ENCODE data around the gene PLSCR4. TPM values are rescaled to one million over a fixed set of nuclear protein-coding genes. Genes with fewer than 3 reads are reported as not detected.
A peak's percentile ranks its signal among the peaks of the same experiment; 100 is the strongest.

The PLSCR4 gene
- polyA plus RNA-seq, 3 donors, result 14.6 to 18.4 (median 18.2) TPM

DNA sequence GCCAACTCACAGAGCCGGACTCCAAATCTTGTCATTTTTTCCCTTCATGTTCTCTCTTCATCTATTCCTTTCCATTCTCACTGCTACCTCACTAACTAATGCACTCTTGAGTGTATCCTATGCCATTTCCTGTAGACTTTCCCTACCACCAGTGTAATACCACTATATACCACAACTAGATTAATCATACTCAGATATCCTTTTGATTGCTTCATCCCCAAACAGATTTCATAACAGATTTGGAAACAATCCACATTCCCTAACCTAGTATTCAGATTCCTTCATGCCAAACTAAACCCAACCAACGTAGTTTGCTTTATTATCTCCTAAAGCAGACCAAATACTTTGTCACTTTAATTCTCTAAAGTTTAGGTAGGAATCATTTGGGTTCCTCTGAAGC is 87.3 kb downstream of the PLSCR4 start:
- DNase-seq, result no peak

DNA sequence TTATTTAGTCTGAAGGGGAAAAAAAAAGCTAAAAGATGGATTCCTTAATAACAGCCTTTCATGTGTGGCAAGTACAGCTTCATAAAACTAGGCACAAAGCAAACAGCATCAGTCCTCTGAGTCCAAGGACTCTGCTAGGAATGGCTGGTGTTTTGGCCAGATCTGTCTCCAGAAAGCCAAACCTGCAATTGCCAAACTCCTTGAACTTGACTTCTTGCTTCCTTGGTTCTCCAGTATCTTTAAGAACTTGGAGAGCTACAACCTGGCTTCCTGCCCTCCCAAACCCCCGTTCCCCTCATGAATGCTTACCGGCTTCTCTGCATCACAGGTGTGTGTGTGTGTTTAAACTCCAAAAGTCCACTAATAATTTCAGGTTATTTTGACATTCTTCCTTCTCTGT is 88.3 kb downstream of the PLSCR4 start:
- no peak for DNase-seq

DNA sequence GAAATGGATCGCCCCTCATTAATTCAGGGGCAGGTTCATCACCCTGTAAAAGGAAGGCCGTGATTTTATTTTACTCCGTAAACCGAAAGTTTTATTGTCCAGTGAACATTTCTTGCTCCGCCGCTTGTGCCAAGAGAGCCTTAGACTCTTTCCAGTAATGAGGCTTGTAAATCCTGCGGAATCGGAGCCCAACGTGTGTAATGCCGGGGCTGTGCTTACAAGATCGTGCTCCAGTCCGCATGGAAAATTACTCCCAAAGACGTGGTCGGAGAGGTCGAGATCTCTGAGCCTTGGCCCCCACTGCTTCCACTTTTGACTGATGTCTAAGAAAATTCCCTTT is 89.3 kb downstream of the PLSCR4 start:
- peak; percentile 80 for DNase-seq

DNA sequence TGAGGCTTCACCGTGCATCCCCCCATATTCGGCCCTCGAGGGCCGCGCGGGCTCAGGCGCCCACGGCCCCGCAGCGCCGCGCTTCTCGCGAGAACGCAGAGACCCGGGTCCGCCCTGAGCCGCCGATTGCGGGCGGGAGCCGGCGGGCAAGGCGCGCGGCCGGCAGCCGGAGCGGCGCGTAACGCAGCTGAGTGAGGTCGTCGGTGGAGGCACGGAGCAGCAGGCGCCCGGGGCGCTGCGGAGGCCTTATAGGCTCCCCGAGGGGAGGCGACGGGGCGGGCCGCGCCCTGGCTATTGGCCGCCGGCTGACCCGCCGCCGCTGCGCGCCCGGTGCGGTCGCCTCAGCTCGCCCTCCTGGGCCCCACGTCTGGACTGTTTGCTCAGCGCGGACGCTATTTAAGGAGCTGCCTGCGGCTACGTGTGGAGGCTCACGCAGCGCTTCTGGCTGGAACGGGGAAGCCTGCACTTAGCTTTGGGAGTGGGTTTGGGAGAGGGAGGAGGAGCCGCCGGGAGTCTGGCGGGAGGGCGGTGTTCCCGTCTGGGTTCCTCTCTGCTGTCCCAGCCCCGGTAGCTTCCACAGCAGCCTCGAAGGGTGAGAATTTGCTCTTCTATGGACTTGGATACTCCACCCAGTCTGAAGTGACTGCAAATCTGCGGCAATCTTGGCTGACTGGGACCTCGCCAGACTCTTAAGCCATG is 89.8 kb downstream of the PLSCR4 start, which contains the start of gene PLOD2:
Gene PLOD2, minus strand, starts transcription at position 221 of the 699 bp plus-strand sequence. Its CDS starts 195 bp downstream, at position 26.
- peak; percentile 79 for DNase-seq

DNA sequence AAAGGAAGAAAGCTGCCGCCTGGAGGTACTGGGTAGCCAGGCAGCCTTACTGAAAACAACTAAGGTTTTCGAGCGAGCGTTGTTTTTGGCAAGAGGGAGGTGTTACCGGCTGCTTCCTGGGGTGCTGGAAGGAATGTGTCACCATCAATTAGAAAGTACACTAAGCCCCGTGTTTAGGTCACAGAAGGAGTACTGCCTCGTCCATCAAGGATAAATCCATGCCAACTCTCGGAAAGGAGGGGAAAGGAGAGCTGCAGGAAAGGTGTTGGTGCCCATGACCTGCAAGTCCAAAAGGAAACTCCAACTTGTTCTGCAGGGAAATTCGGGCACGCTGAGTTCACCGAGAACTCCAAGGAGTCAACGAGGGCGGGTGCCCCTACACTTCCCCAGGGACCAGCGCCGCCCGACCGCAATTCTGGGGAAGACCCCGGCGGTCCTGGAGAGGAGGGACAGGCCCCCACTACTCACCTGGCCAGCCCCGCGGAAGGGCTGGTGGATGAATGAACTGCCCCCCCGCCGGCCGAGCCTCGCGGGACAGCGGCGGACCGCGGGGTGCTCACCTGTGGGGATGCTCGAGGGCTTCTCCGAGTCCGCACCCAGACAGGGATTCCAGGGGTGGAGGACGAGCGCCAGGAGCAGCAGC is 90.5 kb downstream of the PLSCR4 start:
- DNase-seq, result peak; percentile 79

DNA sequence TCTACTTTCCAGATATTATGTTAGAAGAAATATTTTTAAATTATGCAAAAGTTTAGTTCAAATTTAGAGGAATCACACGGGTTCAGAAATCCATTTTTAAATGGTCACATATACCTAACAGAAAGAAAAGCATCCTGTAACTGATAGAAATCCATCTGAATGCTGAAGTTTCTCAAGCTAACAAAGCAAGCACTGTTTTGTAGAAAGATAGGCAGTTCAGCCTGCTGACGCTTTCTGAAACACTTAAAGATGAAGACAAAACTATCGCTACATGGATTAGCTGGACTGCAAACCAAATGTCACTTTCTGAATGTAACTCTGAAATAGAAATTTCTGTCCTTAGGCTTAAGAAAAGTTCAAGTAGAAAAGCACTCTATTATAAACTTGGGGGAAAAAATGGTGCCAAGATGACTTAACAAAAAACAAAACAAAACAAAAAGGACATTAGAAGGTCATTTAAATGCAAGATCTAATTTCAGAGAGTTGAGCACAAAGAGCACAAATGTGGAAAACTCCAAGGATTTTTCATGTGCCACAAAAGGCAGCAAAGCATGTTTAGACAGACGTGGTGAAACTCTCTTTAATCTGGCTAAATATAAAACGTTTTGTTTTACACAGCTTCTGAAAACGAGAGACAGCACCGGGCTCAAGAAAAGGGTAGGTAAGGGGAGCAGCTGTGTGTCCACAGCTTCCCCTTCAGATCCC is 91.1 kb downstream of the PLSCR4 start:
- DNase-seq, result no peak

DNA sequence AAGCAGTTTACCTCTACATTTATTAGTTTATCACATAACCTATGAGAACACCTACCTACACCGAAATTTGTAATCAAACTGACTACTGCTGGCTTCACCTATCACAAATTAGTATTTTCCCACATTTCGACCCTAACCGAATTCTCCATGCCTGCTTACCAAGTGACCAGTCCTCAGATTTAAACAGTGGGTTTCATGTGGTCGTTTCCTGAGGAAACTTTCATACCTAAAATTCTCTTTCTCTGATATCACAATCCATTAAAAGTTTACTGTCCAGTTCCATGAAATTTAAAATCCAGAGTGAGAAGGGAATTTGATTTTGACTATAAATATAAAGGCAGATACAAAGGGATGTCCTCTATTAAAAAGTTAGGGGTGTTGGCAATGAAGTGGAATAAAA is 91.9 kb downstream of the PLSCR4 start:
- DNase-seq, result no peak

DNA sequence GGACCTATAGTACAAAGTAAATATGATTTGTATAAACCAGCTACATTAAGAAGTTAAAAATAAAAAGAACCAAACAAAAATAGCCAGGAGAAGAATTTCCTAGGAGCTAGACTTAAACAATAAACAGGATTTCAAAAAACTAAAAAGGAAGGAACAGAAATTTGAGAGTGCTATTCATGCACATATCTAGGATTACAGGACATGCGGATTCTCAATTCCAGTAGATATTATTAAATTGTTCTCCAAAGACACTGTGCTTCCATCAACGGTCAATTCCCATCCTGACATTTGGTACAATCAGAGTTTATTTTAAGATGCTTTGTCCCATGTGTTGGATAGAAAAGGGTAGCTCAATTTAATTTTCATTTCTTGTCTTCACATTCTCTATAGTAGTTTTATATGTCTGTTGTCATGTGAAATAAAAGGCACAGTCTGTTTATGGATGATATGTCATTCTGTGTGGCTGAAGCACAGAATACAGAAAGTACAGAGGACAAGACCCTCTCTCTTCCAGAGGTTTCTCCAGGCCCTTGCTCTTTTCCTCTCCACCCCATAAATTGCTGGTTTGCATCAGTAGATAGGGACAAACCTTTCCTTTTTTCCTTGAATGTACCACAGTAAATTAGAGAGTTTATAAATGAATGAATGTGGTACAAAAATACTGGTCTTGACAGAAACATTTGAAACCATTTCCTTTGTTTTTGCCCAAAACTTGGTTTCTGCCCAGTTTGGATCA is 93.4 kb downstream of the PLSCR4 start:
- no peak for DNase-seq

DNA sequence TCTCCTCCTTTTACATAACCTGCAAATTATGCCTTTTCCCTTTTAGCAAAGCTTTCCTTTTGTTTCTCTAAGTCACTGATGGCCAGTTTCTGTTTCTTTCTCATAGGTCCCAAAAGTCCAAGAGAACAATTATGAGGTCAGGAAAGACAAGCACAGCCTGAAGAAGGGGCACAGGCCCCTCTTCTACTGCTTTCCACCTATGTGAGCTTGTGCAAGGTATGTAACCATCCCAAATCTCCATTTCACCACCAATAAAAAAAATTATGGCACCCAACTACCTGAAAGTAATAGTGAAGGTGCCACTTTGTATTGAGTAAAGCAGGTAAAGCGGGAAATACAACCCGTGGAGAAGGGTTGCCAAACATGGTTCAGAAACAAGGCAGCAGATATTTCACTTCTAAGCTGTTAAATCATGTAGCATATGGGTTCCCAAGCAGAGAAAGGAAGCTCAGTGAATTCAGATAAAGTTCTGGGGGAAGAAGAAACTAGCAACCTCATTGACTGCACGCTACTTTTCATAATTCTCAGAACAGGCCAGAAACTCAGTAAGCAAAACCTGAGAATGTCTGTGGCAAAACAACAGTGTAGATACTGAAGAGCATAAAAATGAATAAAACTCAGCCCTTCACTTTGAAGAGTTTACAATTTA is 94.1 kb downstream of the PLSCR4 start:
- no peak for DNase-seq

DNA sequence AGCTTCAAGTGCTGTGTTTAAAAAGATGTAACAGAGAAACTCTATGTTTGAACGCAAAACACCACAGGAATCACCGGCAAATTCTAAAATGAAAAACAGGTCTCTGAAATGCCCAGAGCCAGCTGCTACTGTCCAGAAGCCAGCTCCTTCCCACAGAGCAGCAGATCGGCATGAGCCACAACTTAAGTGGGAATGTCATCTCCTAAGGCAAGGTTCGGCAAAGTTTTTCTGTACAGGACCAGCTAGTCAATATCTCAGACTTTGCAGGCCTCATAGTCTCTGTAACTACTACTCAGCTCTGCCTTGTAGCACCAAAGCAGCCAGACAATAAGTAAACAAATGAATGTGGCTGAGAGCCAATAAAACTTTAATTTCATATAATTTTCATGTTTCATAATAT is 94.8 kb downstream of the PLSCR4 start:
- DNase-seq, result no peak

DNA sequence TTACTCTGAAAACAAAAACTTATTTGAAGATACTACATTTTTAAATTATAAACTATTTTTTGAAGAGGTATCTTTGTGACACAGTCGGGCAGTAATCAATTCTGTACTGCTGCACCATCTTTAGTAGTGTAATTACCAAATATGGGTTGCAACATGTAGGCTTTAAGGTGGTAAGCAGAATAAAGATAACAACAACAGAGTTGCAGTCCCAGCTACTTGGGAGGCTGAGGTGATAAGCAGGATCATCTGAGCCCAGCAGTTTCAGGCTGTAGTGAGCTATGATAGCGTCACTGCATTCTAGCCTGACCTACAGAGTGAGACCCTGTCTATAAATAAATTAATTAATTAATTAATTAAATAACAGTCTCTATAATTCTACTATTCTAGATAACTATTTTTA is 95.9 kb downstream of the PLSCR4 start:
- no peak for DNase-seq

DNA sequence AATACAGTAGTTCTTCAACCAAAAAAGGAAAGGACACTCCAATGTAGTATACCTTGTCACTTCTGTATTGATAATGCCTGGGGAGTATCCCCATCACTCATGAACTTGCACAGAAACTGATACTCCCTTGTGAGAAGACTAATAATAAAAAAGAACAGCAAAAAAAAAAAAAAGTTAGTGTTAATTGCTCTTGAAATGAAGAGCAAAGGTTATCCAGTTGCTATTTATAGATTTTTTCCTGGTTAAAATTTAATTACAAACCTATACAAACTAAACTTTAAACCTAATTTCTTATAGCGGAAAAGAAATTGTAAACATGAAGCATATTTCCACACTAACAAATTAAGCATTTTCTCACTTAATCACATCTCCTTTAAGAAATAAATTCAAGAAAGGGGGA is 96.6 kb downstream of the PLSCR4 start:
- DNase-seq, result no peak

DNA sequence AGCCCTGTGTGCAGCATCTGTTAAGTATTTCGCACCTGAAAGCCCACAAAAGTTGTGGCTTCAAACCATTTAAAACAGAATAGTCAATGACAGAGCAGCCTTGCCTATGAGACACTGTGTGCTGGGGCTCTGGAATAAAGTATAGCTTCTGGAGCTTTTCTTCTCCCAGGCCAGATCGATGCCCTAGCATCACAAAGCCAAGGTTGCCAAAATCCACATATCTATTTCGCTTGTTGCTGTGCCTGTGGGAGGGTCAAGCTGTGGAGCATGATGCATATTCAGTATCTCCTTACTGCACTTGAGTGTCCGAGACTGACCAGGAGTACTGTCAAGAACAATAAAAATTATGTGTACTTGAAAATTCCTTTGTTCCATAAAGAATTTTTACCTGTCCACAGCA is 97.5 kb downstream of the PLSCR4 start:
- DNase-seq, result no peak

DNA sequence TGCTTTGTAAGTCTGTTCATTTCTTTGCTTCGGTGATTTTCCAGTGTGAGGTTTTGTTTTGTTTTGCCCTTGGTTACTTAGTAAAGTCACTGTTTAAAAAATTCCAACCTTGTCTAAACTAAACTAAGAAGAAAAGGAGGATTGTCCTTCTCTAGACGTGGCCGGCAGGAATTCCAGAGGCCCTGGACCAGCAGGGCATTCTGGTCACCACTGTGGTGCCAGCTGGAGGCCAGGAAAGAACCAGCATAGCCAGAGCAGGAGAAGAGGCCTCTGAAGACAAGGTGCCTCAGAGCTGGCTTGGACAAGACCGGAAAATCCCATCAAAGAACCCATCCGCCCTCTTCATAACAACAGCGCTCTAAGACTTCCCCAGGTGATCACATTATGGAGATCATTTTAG is 98.1 kb downstream of the PLSCR4 start:
- no peak for DNase-seq

DNA sequence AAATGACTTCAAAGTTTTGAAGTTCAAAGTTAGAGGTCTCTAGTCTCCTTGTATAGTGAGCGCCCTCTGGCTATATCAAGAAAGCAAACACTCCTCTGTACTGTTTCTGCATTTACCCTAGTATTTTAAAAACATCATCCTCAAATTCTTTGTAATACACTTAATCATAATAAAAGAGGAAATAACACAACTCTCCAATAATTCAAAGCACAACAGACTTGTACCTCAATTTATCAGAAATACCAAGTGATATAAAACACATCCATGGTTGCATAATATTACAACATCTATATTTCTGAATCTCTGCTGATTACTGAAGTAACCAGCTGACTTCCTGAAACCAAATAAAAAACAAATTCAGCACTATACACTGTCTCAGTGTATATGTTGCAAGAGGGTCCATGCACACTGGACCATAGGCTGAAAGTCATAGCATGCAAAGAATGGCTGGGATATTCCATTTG is 102.4 kb downstream of the PLSCR4 start:
- DNase-seq, result no peak

DNA sequence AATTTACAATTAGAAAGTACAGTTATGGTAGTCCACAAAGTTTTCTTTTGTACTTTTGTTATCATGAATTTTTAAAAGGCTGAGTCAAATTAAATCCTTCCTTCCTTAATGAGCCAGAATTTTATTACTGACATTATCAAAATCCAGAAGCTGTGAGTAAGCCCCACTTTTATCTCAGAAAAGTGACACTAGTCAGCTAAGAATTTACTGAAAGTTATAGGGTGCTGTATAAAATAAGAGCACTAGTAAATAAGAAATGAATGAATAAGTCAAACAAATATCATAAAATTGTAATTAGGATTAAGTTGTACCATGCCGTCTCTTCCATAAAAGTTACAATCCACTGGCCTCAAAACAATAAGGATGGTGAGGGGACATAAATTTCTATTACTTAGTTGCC is 105.3 kb downstream of the PLSCR4 start:
- DNase-seq, result no peak

DNA sequence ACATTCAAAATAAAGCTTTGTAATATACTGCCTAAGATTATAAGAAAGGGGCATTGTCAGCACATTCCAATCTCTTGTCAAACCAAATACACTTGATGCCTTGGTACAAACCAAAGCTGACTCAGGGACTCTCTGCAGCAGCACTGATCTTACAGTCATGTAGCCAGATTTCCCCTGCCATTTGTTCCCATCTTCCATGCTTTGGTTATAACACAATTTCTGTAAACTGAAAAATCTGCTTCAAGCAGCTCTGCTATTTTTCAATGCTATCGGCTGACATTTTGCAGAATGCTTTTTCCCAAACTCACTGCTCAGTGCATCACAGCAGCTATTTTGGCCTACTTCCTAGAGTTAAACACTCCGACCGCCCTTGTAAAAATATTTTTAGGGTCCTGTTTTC is 108.1 kb downstream of the PLSCR4 start:
- DNase-seq, result no peak

Data from renal pelvis (tissue), 4 donors.